Vagina (tissue), 2 donors: ENCODE results near the gene SAMD4B. TPM values are rescaled to one million over a fixed set of nuclear protein-coding genes. Genes with fewer than 3 reads are reported as not detected.

Source experiments
- DNase-seq, 2 donors: peaks; one replicate each; pipeline ENCODE4 v3.0.0-alpha.2; 2017; ENCODE audit errors: extremely low spot score in 2 of 2
- H3K27ac ChIP-seq: fragments of 200-600 bp; sonication (generic); one replicate; pipeline ENCODE4 v1.5.1; 2019
- H3K27me3 ChIP-seq: fragments of 200-600 bp; sonication (generic); one replicate; pipeline ENCODE4 v1.5.1; 2019
- H3K36me3 ChIP-seq, 2 donors: fragments of 200-600 bp; sonication (generic); one replicate each; pipeline ENCODE4 v1.5.1; 2017 to 2019
- H3K4me1 ChIP-seq: fragments of 200-600 bp; sonication (generic); one replicate; pipeline ENCODE4 v1.5.1; 2019
- H3K4me3 ChIP-seq, 2 donors: fragments of 200-600 bp; sonication (generic); 1 replicate in 1 of 2; 2 replicates in 1 of 2; pipeline ENCODE4 v1.5.1; 2016 to 2019
- H3K9me3 ChIP-seq: fragments of 200-600 bp; sonication (generic); one replicate; pipeline ENCODE4 v1.5.1; 2019
- POLR2A ChIP-seq, 2 donors: fragments of 450-650 bp; IDR thresholded peaks; one replicate each; pipeline ENCODE4 v1.6.1; 2017; ENCODE audit warnings: antibody characterized with exemption in 2 of 2, mild to moderate bottlenecking in 2 of 2, moderate library complexity in 2 of 2
- POLR2AphosphoS5 ChIP-seq, 2 donors: sonication (generic); formaldehyde crosslinking; IDR thresholded peaks; one replicate each; pipeline ENCODE4 v1.9.0; 2017; ENCODE audit warnings: antibody characterized with exemption in 2 of 2, mild to moderate bottlenecking in 2 of 2, low read depth in 1 of 2; ENCODE audit not compliant: insufficient read depth in 1 of 2
- intact Hi-C: fragments of 100-400 bp; cut with DNase I; formaldehyde crosslinking; loops from one replicate; pipeline ENCODE4 v1.15.1; 2023
- total RNA-seq: library from RNA; depleted of rRNA; stranded (reverse); fragments of >200 nt; gene quantifications from one replicate; pipeline ENCODE4 v1.2.3, GENCODE V29; 2016
- TF ChIP-seq, protein P1 (sequence below), 3 experiments: fragments of 450-650 bp in 2 of 3; fragments of 200-600 bp in 1 of 3; sonication (generic) in 1 of 3; IDR thresholded peaks; one replicate each; pipeline ENCODE4 v1.5.1; 2017 to 2019; ENCODE audit warnings: antibody characterized with exemption in 3 of 3, mild to moderate bottlenecking in 2 of 3, moderate library complexity in 2 of 3

SAMD4B gene
- total RNA-seq, 1 donor from 2014 or later: 128 TPM

DNA sequence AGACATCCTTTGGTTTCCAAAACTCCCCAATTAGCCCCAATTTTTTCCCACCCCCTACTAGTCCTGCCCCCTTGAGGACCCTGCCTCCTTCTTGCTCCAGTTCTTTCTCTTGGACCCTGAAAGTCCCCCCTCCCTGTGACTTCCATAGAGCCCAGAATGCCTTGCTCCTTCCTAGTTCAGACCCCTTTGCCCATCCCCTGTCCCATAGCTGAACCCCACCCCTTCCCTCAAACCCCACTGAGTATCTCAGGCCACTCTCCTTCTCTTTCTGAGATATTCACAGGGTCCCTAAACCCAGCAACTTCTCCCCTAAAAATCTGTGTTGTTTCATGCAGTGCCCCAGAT lies 20.4 kb upstream of the SAMD4B start:
- no peak for DNase-seq
- Histone ChIP-seq H3K4me1 (peaks cover 11% of the 10 kb centered on the region), H3K27ac (no peak overlapping the region), H3K27me3 (no peaks in the 10 kb centered on the region), H3K36me3 (no peaks in the 10 kb centered on the region), H3K4me3 (no peak overlapping the region), H3K9me3 (no peaks in the 10 kb centered on the region)
- intact Hi-C loops: no loop called here
- TF ChIP-seq, protein P1, sequence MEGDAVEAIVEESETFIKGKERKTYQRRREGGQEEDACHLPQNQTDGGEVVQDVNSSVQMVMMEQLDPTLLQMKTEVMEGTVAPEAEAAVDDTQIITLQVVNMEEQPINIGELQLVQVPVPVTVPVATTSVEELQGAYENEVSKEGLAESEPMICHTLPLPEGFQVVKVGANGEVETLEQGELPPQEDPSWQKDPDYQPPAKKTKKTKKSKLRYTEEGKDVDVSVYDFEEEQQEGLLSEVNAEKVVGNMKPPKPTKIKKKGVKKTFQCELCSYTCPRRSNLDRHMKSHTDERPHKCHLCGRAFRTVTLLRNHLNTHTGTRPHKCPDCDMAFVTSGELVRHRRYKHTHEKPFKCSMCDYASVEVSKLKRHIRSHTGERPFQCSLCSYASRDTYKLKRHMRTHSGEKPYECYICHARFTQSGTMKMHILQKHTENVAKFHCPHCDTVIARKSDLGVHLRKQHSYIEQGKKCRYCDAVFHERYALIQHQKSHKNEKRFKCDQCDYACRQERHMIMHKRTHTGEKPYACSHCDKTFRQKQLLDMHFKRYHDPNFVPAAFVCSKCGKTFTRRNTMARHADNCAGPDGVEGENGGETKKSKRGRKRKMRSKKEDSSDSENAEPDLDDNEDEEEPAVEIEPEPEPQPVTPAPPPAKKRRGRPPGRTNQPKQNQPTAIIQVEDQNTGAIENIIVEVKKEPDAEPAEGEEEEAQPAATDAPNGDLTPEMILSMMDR (IDR thresholded peaks at IDR 0.05): no peak
- no peak for TF ChIP-seq POLR2A (IDR thresholded peaks at IDR 0.05)
- no peak for TF ChIP-seq POLR2AphosphoS5 (IDR thresholded peaks at IDR 0.05; ENCODE audit: insufficient read depth in 1 of 2, low read depth in 1 of 2)

DNA sequence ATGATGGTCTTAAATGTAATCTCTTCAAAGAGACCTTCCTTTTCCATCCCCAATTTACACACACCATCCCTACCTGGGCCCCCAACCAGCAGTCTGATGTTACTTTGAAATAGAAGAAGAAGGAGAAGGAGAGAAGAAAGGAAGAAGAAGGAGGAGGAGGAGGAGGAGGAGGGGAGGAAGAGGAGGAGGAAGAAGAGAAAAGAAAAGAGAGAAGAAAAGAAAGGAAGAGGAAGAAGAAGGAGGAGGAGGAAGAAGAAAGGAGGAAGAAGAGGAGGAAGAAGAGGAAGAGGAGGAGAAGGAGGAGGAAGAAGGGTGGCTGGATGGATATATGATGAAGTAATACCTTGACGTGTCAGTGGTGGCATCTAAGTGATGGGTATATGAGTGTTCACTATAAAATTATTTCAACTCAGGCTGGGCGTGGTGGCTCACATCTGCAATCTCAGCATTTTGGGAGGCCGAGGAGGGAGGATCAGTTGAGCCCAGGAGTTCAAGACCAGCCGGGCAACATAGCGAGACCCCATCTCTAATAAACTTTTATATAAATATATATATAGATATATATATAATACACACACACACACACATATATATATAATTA lies 17.9 kb upstream of the SAMD4B start:
- TF ChIP-seq POLR2A (IDR thresholded peaks at IDR 0.05) (no peak), POLR2AphosphoS5 (IDR thresholded peaks at IDR 0.05; ENCODE audit: insufficient read depth in 1 of 2, low read depth in 1 of 2) (no peak)
- TF ChIP-seq, protein P1 (IDR thresholded peaks at IDR 0.05): no peak
- no peaks in the 10 kb centered on the region for H3K36me3 ChIP-seq
- H3K9me3 ChIP-seq: no peaks in the 10 kb centered on the region
- no peak for DNase-seq
- H3K4me1 ChIP-seq: peaks cover 15% of the 10 kb centered on the region
- H3K4me3 ChIP-seq: no peak overlapping the region
- no peaks in the 10 kb centered on the region for H3K27me3 ChIP-seq
- intact Hi-C loops: loop anchor here (2.0 kb wide), 1 partner anchor 202 kb away; no protein-coding TSS in a partner anchor
- no peak overlapping the region for H3K27ac ChIP-seq

DNA sequence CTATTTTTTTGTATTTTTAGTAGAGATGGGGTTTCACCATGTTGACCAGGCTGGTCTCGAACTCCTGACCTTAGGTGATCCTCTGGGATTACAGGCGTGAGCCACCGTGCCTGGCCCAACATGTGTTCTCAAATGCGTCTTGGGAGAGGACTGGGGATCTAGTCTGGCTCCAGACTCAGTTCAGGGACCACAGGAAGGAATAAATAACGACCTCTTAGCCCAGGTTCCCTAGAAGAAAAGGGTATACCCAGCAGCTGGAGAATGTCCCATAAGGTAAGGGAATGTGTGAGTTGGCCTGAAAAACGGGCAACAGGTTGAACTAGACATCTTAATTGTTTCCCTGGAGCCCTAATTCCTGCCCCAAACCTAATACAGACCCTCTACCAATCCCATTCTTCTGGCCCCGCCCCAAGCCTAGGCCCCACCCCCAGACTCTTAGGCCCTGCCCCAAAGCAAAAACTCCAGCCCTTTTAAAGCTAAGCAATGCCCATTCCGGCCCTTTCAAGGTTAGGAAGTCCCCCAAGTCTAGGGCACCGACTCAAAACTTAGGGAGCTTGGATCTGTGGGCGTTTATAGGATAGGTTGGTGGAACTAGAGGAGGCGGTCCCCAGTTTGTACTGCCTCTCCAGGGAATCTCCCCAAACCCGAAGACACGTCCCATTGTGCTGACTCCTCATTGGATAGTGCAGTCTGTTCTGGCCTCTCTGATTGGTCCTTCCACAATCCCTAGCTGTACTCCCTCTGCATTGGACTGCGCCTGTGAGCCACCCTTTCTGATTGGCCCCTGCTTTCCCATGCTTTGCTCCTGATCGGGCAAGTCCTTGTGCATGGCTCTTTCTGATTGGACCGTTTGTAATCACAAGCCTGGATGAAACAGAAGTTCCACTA lies 16.2 kb upstream of the SAMD4B start:
- no peaks in the 10 kb centered on the region for H3K27me3 ChIP-seq
- no peak for TF ChIP-seq POLR2AphosphoS5 (IDR thresholded peaks at IDR 0.05; ENCODE audit: insufficient read depth in 1 of 2, low read depth in 1 of 2)
- TF ChIP-seq, protein P1 (IDR thresholded peaks at IDR 0.05): no peak
- TF ChIP-seq POLR2A (IDR thresholded peaks at IDR 0.05): no peak
- H3K27ac ChIP-seq: no peak overlapping the region
- DNase-seq: no peak
- no peak overlapping the region for H3K4me3 ChIP-seq
- no peaks in the 10 kb centered on the region for H3K36me3 ChIP-seq
- peaks cover 4% of the 10 kb centered on the region for H3K4me1 ChIP-seq
- intact Hi-C loops: loop anchor here (2.0 kb wide), 1 partner anchor 203 kb away; no protein-coding TSS in a partner anchor
- H3K9me3 ChIP-seq: no peaks in the 10 kb centered on the region

DNA sequence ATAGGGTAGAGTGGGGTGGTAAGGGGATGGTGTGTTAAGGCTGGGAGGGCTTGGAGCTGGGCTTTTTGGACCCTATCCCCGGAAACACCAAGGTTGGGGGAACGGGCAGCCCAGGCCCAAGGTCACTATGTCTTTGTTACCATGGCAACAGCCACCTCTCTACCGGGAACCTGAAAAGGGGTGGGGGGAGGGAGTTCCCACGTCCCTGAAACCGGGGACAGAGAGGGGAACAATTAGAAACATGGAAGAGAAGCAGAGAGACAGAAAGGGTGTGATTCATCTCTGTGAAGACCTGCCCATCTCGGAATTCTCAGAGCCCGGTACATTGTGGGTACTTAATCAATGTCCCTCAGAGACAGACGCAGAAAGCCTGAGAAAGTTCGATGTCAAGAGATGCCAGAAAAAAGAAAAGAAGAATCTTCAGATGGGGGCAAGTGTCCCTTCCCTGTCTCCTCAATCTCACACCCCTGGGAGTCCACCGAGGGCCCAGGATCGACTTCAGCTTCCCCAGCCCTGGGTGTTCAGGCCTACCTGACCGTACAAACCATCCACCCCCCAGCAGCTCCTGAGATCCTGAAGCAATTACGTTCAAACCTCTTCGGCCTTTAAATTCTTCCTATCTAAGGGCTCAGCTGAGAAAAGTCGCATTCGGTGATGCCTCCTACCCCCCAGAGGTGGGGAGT lies 14.7 kb upstream of the SAMD4B start:
- TF ChIP-seq, protein P1 (IDR thresholded peaks at IDR 0.05): no peak
- TF ChIP-seq POLR2AphosphoS5 (IDR thresholded peaks at IDR 0.05; ENCODE audit: insufficient read depth in 1 of 2, low read depth in 1 of 2) (no peak), POLR2A (IDR thresholded peaks at IDR 0.05) (no peak)
- no peak for DNase-seq
- intact Hi-C loops: no loop called here
- Histone ChIP-seq H3K27ac (no peak overlapping the region), H3K27me3 (no peaks in the 10 kb centered on the region), H3K4me3 (no peak overlapping the region), H3K9me3 (no peaks in the 10 kb centered on the region), H3K36me3 (no peaks in the 10 kb centered on the region), H3K4me1 (peaks cover 4% of the 10 kb centered on the region)
